ENCODE data around the gene ANO4. TPM values are rescaled to one million over a fixed set of nuclear protein-coding genes. Genes with fewer than 3 reads are reported as not detected.
A peak's percentile ranks its signal among the peaks of the same experiment; 100 is the strongest.
"Not testable (repeated sequence)": the region's sequence is repeated elsewhere in the genome, so short reads cannot be mapped to it uniquely, and the experiment has no call there.

The ANO4 gene
- total RNA-seq, 1 donor from 2014 or later: 0.24 TPM

GRCh38 chr12:100972121-100972520, 177.5 kb downstream of the ANO4 start:
- no peak for ATAC-seq
- intact Hi-C loops (cut with DNase I): no loop called here
- DNase-seq (ENCODE audit: missing footprints): no peak

GRCh38 chr12:100974341-100974740, 179.8 kb downstream of the ANO4 start:
- ATAC-seq (no peak), DNase-seq (ENCODE audit: missing footprints) (no peak)
- intact Hi-C loops (cut with DNase I): no loop called here

GRCh38 chr12:100974747-100975146, 180.2 kb downstream of the ANO4 start:
- intact Hi-C loops (cut with DNase I): no loop called here

GRCh38 chr12:100976735-100977134, 182.2 kb downstream of the ANO4 start:
- intact Hi-C loops (cut with DNase I): no loop called here
- no peak for ATAC-seq

More at GRCh38 chr12:100974747-100975146, 180.2 kb downstream of the ANO4 start:
- ATAC-seq: no peak
- no peak for DNase-seq (ENCODE audit: missing footprints)

GRCh38 chr12:100980856-100981255, 186.3 kb downstream of the ANO4 start:
- intact Hi-C loops (cut with DNase I): no loop called here
- ATAC-seq: no peak
- DNase-seq (ENCODE audit: missing footprints): no peak

More at GRCh38 chr12:100976735-100977134, 182.2 kb downstream of the ANO4 start:
- no peak for DNase-seq (ENCODE audit: missing footprints)

GRCh38 chr12:100982511-100983183, 188.1 kb downstream of the ANO4 start:
- ATAC-seq: no peak

GRCh38 chr12:100984796-100985195, 190.2 kb downstream of the ANO4 start:
- DNase-seq (ENCODE audit: missing footprints) (no peak), ATAC-seq (no peak)
- intact Hi-C loops (cut with DNase I): no loop called here

More at GRCh38 chr12:100982511-100983183, 188.1 kb downstream of the ANO4 start:
- intact Hi-C loops (cut with DNase I): no loop called here
- DNase-seq (ENCODE audit: missing footprints): no peak

- DNase-seq (ENCODE audit: missing footprints) (no peak), ATAC-seq (peak; percentile 34)
- intact Hi-C loops (cut with DNase I): no loop called here
Measured at GRCh38 chr12:100986595-100987547, 192.3 kb downstream of the ANO4 start.

GRCh38 chr12:100987552-100988521, 193.3 kb downstream of the ANO4 start:
- DNase-seq (ENCODE audit: missing footprints): no peak
- no peak for ATAC-seq
- intact Hi-C loops (cut with DNase I): no loop called here

GRCh38 chr12:100989509-100989908, 194.9 kb downstream of the ANO4 start:
- ATAC-seq; intact Hi-C loops (cut with DNase I); DNase-seq (ENCODE audit: missing footprints): not testable (repeated sequence)

GRCh38 chr12:100991102-100991501, 196.5 kb downstream of the ANO4 start:
- DNase-seq (ENCODE audit: missing footprints) (no peak), ATAC-seq (no peak)
- intact Hi-C loops (cut with DNase I): no loop called here

GRCh38 chr12:100992194-100992593, 197.6 kb downstream of the ANO4 start:
- DNase-seq (ENCODE audit: missing footprints) (no peak), ATAC-seq (no peak)
- intact Hi-C loops (cut with DNase I): no loop called here

- DNase-seq (ENCODE audit: missing footprints) (no peak), ATAC-seq (no peak)
- intact Hi-C loops (cut with DNase I): no loop called here
Measured at GRCh38 chr12:100993916-100994450, 199.4 kb downstream of the ANO4 start.

GRCh38 chr12:100995201-100995600, 200.6 kb downstream of the ANO4 start:
- intact Hi-C loops (cut with DNase I): no loop called here
- no peak for DNase-seq (ENCODE audit: missing footprints)
- ATAC-seq: no peak

- intact Hi-C loops (cut with DNase I): no loop called here
- ATAC-seq (no peak), DNase-seq (ENCODE audit: missing footprints) (no peak)
Measured at GRCh38 chr12:100995771-100996170, 201.2 kb downstream of the ANO4 start.

GRCh38 chr12:101001669-101002068, 207.1 kb downstream of the ANO4 start:
- DNase-seq (ENCODE audit: missing footprints): no peak
- intact Hi-C loops (cut with DNase I): no loop called here

GRCh38 chr12:101002696-101003419, 208.3 kb downstream of the ANO4 start:
- ATAC-seq: no peak
- intact Hi-C loops (cut with DNase I): no loop called here
- no peak for DNase-seq (ENCODE audit: missing footprints)

More at GRCh38 chr12:101001669-101002068, 207.1 kb downstream of the ANO4 start:
- ATAC-seq: no peak

GRCh38 chr12:101004898-101005297, 210.3 kb downstream of the ANO4 start:
- no peak for ATAC-seq
- no peak for DNase-seq (ENCODE audit: missing footprints)
- intact Hi-C loops (cut with DNase I): no loop called here

Data from Right ventricle myocardium inferior (tissue), 1 donor.